ENCODE data around the gene EFTUD2.
"Not testable (repeated sequence)": the region's sequence is repeated elsewhere in the genome, so short reads cannot be mapped to it uniquely, and the experiment has no call there.

The EFTUD2 gene

GRCh38 chr17:44846206-44846605 lies 53.0 kb downstream of the EFTUD2 start:
- DNase-seq: no peak

GRCh38 chr17:44844390-44844830 lies 54.8 kb downstream of the EFTUD2 start:
- DNase-seq: no peak

GRCh38 chr17:44842748-44843147 lies 56.5 kb downstream of the EFTUD2 start:
- no peak for DNase-seq

- DNase-seq: no peak
These were observed 58.3 kb downstream of the EFTUD2 start for GRCh38 chr17:44840936-44841335.

- no peak for DNase-seq
These were observed 59.0 kb downstream of the EFTUD2 start for GRCh38 chr17:44840274-44840673.

GRCh38 chr17:44837196-44837595 lies 62.0 kb downstream of the EFTUD2 start:
- no peak for DNase-seq

- DNase-seq: no peak
These were observed 66.4 kb downstream of the EFTUD2 start for GRCh38 chr17:44832805-44833204.

GRCh38 chr17:44831371-44831770 lies 67.9 kb downstream of the EFTUD2 start:
- no peak for DNase-seq

GRCh38 chr17:44830359-44831288 lies 68.6 kb downstream of the EFTUD2 start:
- no peak for DNase-seq

GRCh38 chr17:44829523-44830358 lies 69.5 kb downstream of the EFTUD2 start, which contains the start of gene GJC1:
GJC1 (minus strand) TSS chr17:44830287; CDS start chr17:44805817, 24,470 bp downstream.
- DNase-seq: no peak

GRCh38 chr17:44828919-44829522 lies 70.2 kb downstream of the EFTUD2 start:
- no peak for DNase-seq

- DNase-seq: no peak
These were observed 71.4 kb downstream of the EFTUD2 start for GRCh38 chr17:44827863-44828262.

- DNase-seq: no peak
These were observed 73.0 kb downstream of the EFTUD2 start for GRCh38 chr17:44826123-44826790.

- DNase-seq: not testable (repeated sequence)
These were observed 74.0 kb downstream of the EFTUD2 start for GRCh38 chr17:44825236-44825635.

GRCh38 chr17:44820631-44821212 lies 78.5 kb downstream of the EFTUD2 start:
- DNase-seq: no peak

- not testable (repeated sequence) for DNase-seq
These were observed 80.7 kb downstream of the EFTUD2 start for GRCh38 chr17:44818508-44818907.

GRCh38 chr17:44812263-44812662 lies 87.0 kb downstream of the EFTUD2 start:
- DNase-seq: no peak

- DNase-seq: not testable (repeated sequence)
These were observed 90.4 kb downstream of the EFTUD2 start for GRCh38 chr17:44808656-44809388.

- no peak for DNase-seq
These were observed 91.1 kb downstream of the EFTUD2 start for GRCh38 chr17:44808156-44808555.

GRCh38 chr17:44807817-44808155 lies 91.5 kb downstream of the EFTUD2 start:
- DNase-seq: no peak

- no peak for DNase-seq
These were observed 92.0 kb downstream of the EFTUD2 start for GRCh38 chr17:44807093-44807816.
